PC-9 (cell line): Measurements from ENCODE around the gene EPB41L4A. TPM values are rescaled to one million over a fixed set of nuclear protein-coding genes. Genes with fewer than 3 reads are reported as not detected.

Experiments used
- BruUV-seq: library from RNA; stranded (reverse); fragments of 400-500 nt; replicated peaks from 2 replicates; lab custom pipeline; 2021; lab: Mats Ljungman, UMichigan
- CTCF ChIA-PET: fragments of 300-600 bp; sonication (Branson Sonifier 250); formaldehyde crosslinking; loops from one replicate; lab custom pipeline; 2022; ENCODE audit warnings: antibody characterized with exemption; lab: Charles Lee
- POLR2A ChIA-PET: fragments of 300-600 bp; sonication (Branson Sonifier 250); formaldehyde crosslinking; loops from one replicate; lab custom pipeline; 2022; ENCODE audit warnings: antibody characterized with exemption; ENCODE audit not compliant: unreplicated experiment; lab: Charles Lee
- DNase-seq, 2 experiments: peaks; one replicate each; pipeline versions ENCODE4 v3.0.0 to v3.0.0-alpha.2; 2015 to 2022; ENCODE audit warnings: mixed read lengths in 1 of 2
- H2AFZ ChIP-seq: fragments of 200-600 bp; sonication (generic); 2 replicates; pipeline ENCODE4 v1.8.1; 2017; ENCODE audit warnings: antibody characterized with exemption
- H3F3A ChIP-seq: fragments of 200-600 bp; sonication (generic); 2 replicates; pipeline ENCODE4 v1.8.1; 2017; ENCODE audit warnings: antibody characterized with exemption, mild to moderate bottlenecking, low read depth; ENCODE audit not compliant: insufficient read depth
- H3K27ac ChIP-seq: fragments of 200-600 bp; sonication (generic); 2 replicates; pipeline ENCODE4 v1.6.1; 2016; ENCODE audit warnings: mixed run types
- H3K27me3 ChIP-seq: fragments of 200-600 bp; sonication (generic); 2 replicates; pipeline ENCODE4 v1.6.1; 2016; ENCODE audit warnings: low read depth, mixed run types; ENCODE audit not compliant: insufficient read depth
- H3K36me3 ChIP-seq: fragments of 200-600 bp; sonication (generic); 2 replicates; pipeline ENCODE4 v1.6.1; 2016; ENCODE audit warnings: low read depth, mixed run types
- H3K4me1 ChIP-seq: fragments of 200-600 bp; sonication (generic); replicated peaks from 2 replicates; pipeline ENCODE4 v1.6.1; 2016; ENCODE audit warnings: mixed run types; ENCODE audit not compliant: insufficient read depth
- H3K4me2 ChIP-seq: fragments of 200-600 bp; sonication (generic); 2 replicates; pipeline ENCODE4 v1.6.1; 2017; ENCODE audit warnings: mixed run types
- H3K4me3 ChIP-seq: fragments of 200-600 bp; sonication (generic); 2 replicates; pipeline ENCODE4 v1.6.1; 2016; ENCODE audit warnings: mixed run types
- H3K79me2 ChIP-seq: fragments of 200-600 bp; sonication (generic); 2 replicates; pipeline ENCODE4 v1.6.1; 2017; ENCODE audit warnings: low read depth, mixed run types
- H3K9me2 ChIP-seq: fragments of 200-600 bp; sonication (generic); 2 replicates; pipeline ENCODE4 v1.8.1; 2017; ENCODE audit warnings: mild to moderate bottlenecking; ENCODE audit not compliant: insufficient read depth
- H3K9me3 ChIP-seq: fragments of 200-600 bp; sonication (generic); 2 replicates; pipeline ENCODE4 v1.8.1; 2016; ENCODE audit warnings: low read depth; ENCODE audit not compliant: insufficient read depth
- H4K20me1 ChIP-seq: fragments of 200-600 bp; sonication (generic); 2 replicates; pipeline ENCODE4 v1.8.1; 2017; ENCODE audit not compliant: insufficient read depth
- CTCF ChIP-seq: fragments of 200-600 bp; sonication (generic); conservative IDR thresholded peaks from 2 replicates; pipeline ENCODE4 v1.6.1; 2017; ENCODE audit warnings: mixed run types, antibody characterized with exemption, mild to moderate bottlenecking, moderate library complexity
- EZH2 ChIP-seq: fragments of 200-600 bp; sonication (generic); IDR thresholded peaks from 2 replicates; pipeline ENCODE4 v1.8.0; 2017; ENCODE audit warnings: antibody characterized with exemption, low read depth
- intact Hi-C: fragments of 100-400 bp; cut with micrococcal nuclease; formaldehyde crosslinking; loops from one replicate; pipeline ENCODE4 v1.10.0; 2022; ENCODE audit not compliant: unreplicated experiment
- total RNA-seq: library from RNA; stranded (reverse); gene quantifications from 2 replicates; pipeline ENCODE4 v1.2.3, GENCODE V29; 2021

EPB41L4A gene
- total RNA-seq, 1 experiment from 2014 or later = 9.4 TPM

GRCh38 chr5:112254303-112254702, 164.8 kb downstream of the EPB41L4A start:
- H3K9me3 ChIP-seq = no peaks in the 10 kb centered on the region
- intact Hi-C loops = no loop called here
- no peaks in the 10 kb centered on the region for H3K27me3 ChIP-seq
- no peaks in the 10 kb centered on the region for H3K4me1 ChIP-seq
- H3K9me2 ChIP-seq = no peaks in the 10 kb centered on the region
- no peak overlapping the region for H3K4me2 ChIP-seq
- H3K4me3 ChIP-seq = no peak overlapping the region
- no peaks in the 10 kb centered on the region for H3K79me2 ChIP-seq
- H3F3A ChIP-seq = no peaks in the 10 kb centered on the region
- H3K27ac ChIP-seq = no peak overlapping the region
- ChIA-PET POLR2A (no interaction called here), CTCF (interaction anchor here (0.5 kb wide), 1 partner anchor 165 kb away, joined by 3 read pairs; no protein-coding TSS in a partner anchor)
- no peaks in the 10 kb centered on the region for H3K36me3 ChIP-seq
- H2AFZ ChIP-seq = no peak overlapping the region
- TF ChIP-seq EZH2 = no peak
- no peak for TF ChIP-seq CTCF
- BruUV-seq = no TSS peak
- DNase-seq = no peak
- no peaks in the 10 kb centered on the region for H4K20me1 ChIP-seq

- BruUV-seq = no TSS peak
- CTCF ChIA-PET = interaction anchor here (0.6 kb wide), 1 partner anchor 22 kb away, joined by 5 read pairs; no protein-coding TSS in a partner anchor
These were observed 165.4 kb downstream of the EPB41L4A start for GRCh38 chr5:112253478-112254250.

GRCh38 chr5:112250551-112250950, 168.5 kb downstream of the EPB41L4A start:
- no peaks in the 10 kb centered on the region for H4K20me1 ChIP-seq
- DNase-seq = no peak
- no peaks in the 10 kb centered on the region for H3K79me2 ChIP-seq
- H3K4me2 ChIP-seq = no peak overlapping the region
- no TSS peak for BruUV-seq
- H2AFZ ChIP-seq = no peak overlapping the region
- CTCF ChIA-PET = no interaction called here
- H3K4me3 ChIP-seq = no peak overlapping the region
- H3K27me3 ChIP-seq = no peaks in the 10 kb centered on the region
- no peaks in the 10 kb centered on the region for H3K9me2 ChIP-seq
- no peaks in the 10 kb centered on the region for H3K9me3 ChIP-seq
- H3K27ac ChIP-seq = no peak overlapping the region
- H3K4me1 ChIP-seq = no peaks in the 10 kb centered on the region
- no peaks in the 10 kb centered on the region for H3K36me3 ChIP-seq
- POLR2A ChIA-PET = interaction anchor here (0.7 kb wide), 1 partner anchor 160 kb away, joined by 3 read pairs; no protein-coding TSS in a partner anchor
- intact Hi-C loops = no loop called here
- TF ChIP-seq EZH2 = no peak
- TF ChIP-seq CTCF = no peak
- no peaks in the 10 kb centered on the region for H3F3A ChIP-seq

More at GRCh38 chr5:112253478-112254250, 165.4 kb downstream of the EPB41L4A start:
- no peaks in the 10 kb centered on the region for H3F3A ChIP-seq
- H3K4me3 ChIP-seq = no peak overlapping the region
- H4K20me1 ChIP-seq = no peaks in the 10 kb centered on the region
- H3K9me3 ChIP-seq = no peaks in the 10 kb centered on the region
- H2AFZ ChIP-seq = no peak overlapping the region
- H3K4me1 ChIP-seq = no peaks in the 10 kb centered on the region
- H3K4me2 ChIP-seq = no peak overlapping the region
- no peaks in the 10 kb centered on the region for H3K9me2 ChIP-seq
- intact Hi-C loops = no loop called here
- POLR2A ChIA-PET = interaction anchor here (0.7 kb wide), 1 partner anchor 13 kb away, joined by 7 read pairs; no protein-coding TSS in a partner anchor
- no peaks in the 10 kb centered on the region for H3K36me3 ChIP-seq
- no peaks in the 10 kb centered on the region for H3K27me3 ChIP-seq
- TF ChIP-seq CTCF (no peak), EZH2 (no peak)
- no peak overlapping the region for H3K27ac ChIP-seq
- no peak for DNase-seq
- H3K79me2 ChIP-seq = no peaks in the 10 kb centered on the region
